H1 (cell line): ENCODE measurements around the gene SEPTIN5. TPM values are rescaled to one million over a fixed set of nuclear protein-coding genes. Genes with fewer than 3 reads are reported as not detected.

Source experiments
- CTCF ChIA-PET: fragments of 300-600 bp; sonication (Branson Sonifier 250); formaldehyde crosslinking; loops from one replicate; lab custom pipeline; 2021; ENCODE audit not compliant: partially characterized antibody; lab: Charles Lee
- POLR2A ChIA-PET: fragments of 300-600 bp; sonication (Branson Sonifier 250); formaldehyde crosslinking; loops from one replicate; lab custom pipeline; 2021; ENCODE audit warnings: inconsistent platforms; ENCODE audit not compliant: partially characterized antibody; lab: Charles Lee
- DNase-seq, 2 experiments: peaks; one replicate each; pipeline versions ENCODE4 v3.0.0 to v3.0.0-alpha.2; 2010 to 2022; ENCODE audit warnings: low spot score in 2 of 2, low read depth in 1 of 2, mixed read lengths in 1 of 2
- FAIRE-seq: peaks from 2 replicates; lab custom pipeline; 2011; peaks lifted over from hg19 to GRCh38; lab: Jason Lieb, UNC
- H2AFZ ChIP-seq: 2 replicates; pipeline ENCODE4 v1.8.1; 2012; ENCODE audit warnings: low read length, inconsistent platforms
- H2AK5ac ChIP-seq: 2 replicates; pipeline ENCODE4 v1.6.1; 2013; ENCODE audit warnings: low read depth, low read length
- H2BK120ac ChIP-seq: replicated peaks from 2 replicates; pipeline ENCODE3; 2013; ENCODE audit warnings: low read depth, low read length, inconsistent platforms
- H2BK12ac ChIP-seq: 2 replicates; pipeline ENCODE4 v1.6.1; 2013; ENCODE audit warnings: low read depth, low read length
- H2BK15ac ChIP-seq: 2 replicates; pipeline ENCODE4 v1.6.1; 2013; ENCODE audit warnings: low read length
- H2BK20ac ChIP-seq: 2 replicates; pipeline ENCODE4 v1.6.1; 2013; ENCODE audit warnings: low read length
- H2BK5ac ChIP-seq: 2 replicates; pipeline ENCODE4 v1.6.1; 2013; ENCODE audit warnings: low read depth, low read length
- H3K14ac ChIP-seq: 2 replicates; pipeline ENCODE4 v1.6.1; 2013; ENCODE audit warnings: inconsistent platforms; ENCODE audit not compliant: insufficient read length
- H3K18ac ChIP-seq: 2 replicates; pipeline ENCODE4 v1.6.1; 2013; ENCODE audit warnings: low read length; ENCODE audit errors: extremely low read depth
- H3K23ac ChIP-seq: 2 replicates; pipeline ENCODE4 v1.6.1; 2013; ENCODE audit warnings: inconsistent platforms; ENCODE audit not compliant: insufficient read length
- H3K23me2 ChIP-seq: 2 replicates; pipeline ENCODE4 v1.6.1; 2013; ENCODE audit warnings: low read depth, low read length
- H3K27ac ChIP-seq: 2 replicates; pipeline ENCODE4 v1.6.1; 2011; ENCODE audit warnings: low read depth, low read length, inconsistent platforms
- H3K27me3 ChIP-seq, 4 experiments: replicated peaks in 1 of 4; 1 replicate in 1 of 4; 2 replicates in 3 of 4; pipeline versions ENCODE4 v1.6.1 to v1.8.1; 2011 to 2013; ENCODE audit warnings: low read length in 3 of 4, mild to moderate bottlenecking in 3 of 4, inconsistent platforms in 2 of 4, mixed read lengths in 2 of 4, moderate library complexity in 1 of 4; ENCODE audit not compliant: control insufficient read depth in 3 of 4, insufficient read depth in 3 of 4; ENCODE audit errors: extremely low read depth in 1 of 4
- H3K36me3 ChIP-seq, 4 experiments: 2 replicates each; pipeline versions ENCODE4 v1.6.1 to v1.8.1; 2011 to 2013; ENCODE audit warnings: mild to moderate bottlenecking in 4 of 4, low read length in 3 of 4, moderate library complexity in 2 of 4, control low read depth in 1 of 4, inconsistent platforms in 1 of 4; ENCODE audit not compliant: insufficient read depth in 4 of 4, control insufficient read depth in 2 of 4
- H3K4ac ChIP-seq: replicated peaks from 2 replicates; pipeline ENCODE3; 2013; ENCODE audit warnings: low read length, low read depth, mixed read lengths, inconsistent platforms; ENCODE audit not compliant: insufficient read length
- H3K4me1 ChIP-seq, 4 experiments: replicated peaks in 1 of 4; 1 replicate in 1 of 4; 2 replicates in 3 of 4; pipeline versions ENCODE4 v1.6.1 to v1.8.1; 2011 to 2013; ENCODE audit warnings: low read length in 3 of 4, inconsistent platforms in 2 of 4, mixed read lengths in 1 of 4; ENCODE audit not compliant: insufficient read depth in 4 of 4, control insufficient read depth in 3 of 4
- H3K4me2 ChIP-seq, 2 experiments: 2 replicates each; pipeline versions ENCODE4 v1.6.1 to v1.8.1; 2011 to 2013; ENCODE audit warnings: low read depth in 2 of 2, low read length in 2 of 2, control low read depth in 1 of 2, inconsistent platforms in 1 of 2, mild to moderate bottlenecking in 1 of 2; ENCODE audit not compliant: insufficient read depth in 1 of 2
- H3K4me3 ChIP-seq, 4 experiments: fragments of 200-600, 300-600 bp in 1 of 4; sonication (generic), shearing (Covaris generic), sonication (Bioruptor Twin) in 1 of 4; 2 replicates each; pipeline versions ENCODE4 v1.5.1 to v1.8.1; 2011 to 2016; ENCODE audit warnings: low read length in 4 of 4, low read depth in 3 of 4, control low read depth in 2 of 4, inconsistent platforms in 2 of 4, mild to moderate bottlenecking in 2 of 4, mixed read lengths in 1 of 4, moderate library complexity in 1 of 4; ENCODE audit not compliant: insufficient read depth in 2 of 4; ENCODE audit errors: extremely low read depth in 1 of 4
- H3K56ac ChIP-seq: replicated peaks from 2 replicates; pipeline ENCODE3; 2013; ENCODE audit warnings: low read depth, mild to moderate bottlenecking, mixed read lengths, low read length, inconsistent platforms; ENCODE audit not compliant: insufficient read length
- H3K79me1 ChIP-seq: 2 replicates; pipeline ENCODE4 v1.6.1; 2013; ENCODE audit warnings: low read depth, low read length, control low read depth
- H3K79me2 ChIP-seq, 2 experiments: 2 replicates each; pipeline versions ENCODE4 v1.6.1 to v1.8.1; 2012 to 2013; ENCODE audit warnings: low read length in 2 of 2, mild to moderate bottlenecking in 2 of 2, inconsistent platforms in 1 of 2; ENCODE audit not compliant: insufficient read depth in 2 of 2, control insufficient read depth in 1 of 2
- H3K9ac ChIP-seq, 4 experiments: replicated peaks in 1 of 4; 1 replicate in 1 of 4; 2 replicates in 3 of 4; pipeline versions ENCODE4 v1.6.1 to v1.8.1; 2011 to 2013; ENCODE audit warnings: low read depth in 3 of 4, low read length in 3 of 4, control low read depth in 2 of 4, mild to moderate bottlenecking in 2 of 4, moderate library complexity in 2 of 4, inconsistent platforms in 1 of 4; ENCODE audit errors: extremely low read depth in 1 of 4
- H3K9me3 ChIP-seq, 2 experiments: 2 replicates each; pipeline versions ENCODE4 v1.6.1 to v1.8.1; 2012 to 2013; ENCODE audit warnings: mild to moderate bottlenecking in 2 of 2, moderate library complexity in 2 of 2, control low read depth in 1 of 2, inconsistent platforms in 1 of 2, low read depth in 1 of 2, low read length in 1 of 2, mixed read lengths in 1 of 2; ENCODE audit not compliant: insufficient read depth in 2 of 2
- H4K20me1 ChIP-seq, 2 experiments: replicated peaks in 1 of 2; 2 replicates each; pipeline versions ENCODE3 to v1.8.1; 2011 to 2013; ENCODE audit warnings: inconsistent platforms in 2 of 2, low read length in 2 of 2, mild to moderate bottlenecking in 1 of 2; ENCODE audit not compliant: insufficient read depth in 2 of 2, control insufficient read depth in 1 of 2
- H4K5ac ChIP-seq: 2 replicates; pipeline ENCODE4 v1.6.1; 2013; ENCODE audit warnings: low read length, low read depth, mixed read lengths, inconsistent platforms; ENCODE audit not compliant: insufficient read length
- H4K8ac ChIP-seq: 2 replicates; pipeline ENCODE4 v1.8.0; 2013; ENCODE audit warnings: mild to moderate bottlenecking, moderate library complexity, low read length, inconsistent platforms; ENCODE audit not compliant: insufficient read depth; ENCODE audit errors: extremely low read depth
- H4K91ac ChIP-seq: replicated peaks from 2 replicates; pipeline ENCODE3; 2013; ENCODE audit warnings: low read length, mixed read lengths, inconsistent platforms; ENCODE audit not compliant: insufficient read length
- CHD2 ChIP-seq: IDR thresholded peaks from 2 replicates; pipeline ENCODE4 v1.6.1; 2012; ENCODE audit warnings: low read length, improper control_type of control experiment
- EZH2 ChIP-seq: fragments of 200-600 bp; sonication (generic); IDR thresholded peaks from 2 replicates; pipeline ENCODE4 v1.7.1; 2012; ENCODE audit warnings: low read depth, mild to moderate bottlenecking, moderate library complexity, low read length, inconsistent platforms; ENCODE audit not compliant: severe bottlenecking
- JUN ChIP-seq: IDR thresholded peaks from 2 replicates; pipeline ENCODE4 v1.6.1; 2011; ENCODE audit warnings: low read depth, mild to moderate bottlenecking, improper control_type of control experiment, low read length
- MAX ChIP-seq: IDR thresholded peaks from 2 replicates; pipeline ENCODE4 v1.6.1; 2012; ENCODE audit warnings: inconsistent platforms
- RXRA ChIP-seq: IDR thresholded peaks from 2 replicates; pipeline ENCODE4 v1.6.1; 2011; ENCODE audit warnings: low read depth, mild to moderate bottlenecking, low read length, moderate library complexity; ENCODE audit not compliant: insufficient read depth
- SIRT6 ChIP-seq: IDR thresholded peaks from one replicate; pipeline ENCODE4 v1.7.1; 2012; ENCODE audit warnings: low read length, inconsistent platforms
- TAF7 ChIP-seq: optimal IDR thresholded peaks from 2 replicates; pipeline ENCODE3; 2011; ENCODE audit warnings: low read depth, mild to moderate bottlenecking, inconsistent platforms, low read length, moderate library complexity, borderline replicate concordance
- TCF12 ChIP-seq: IDR thresholded peaks from 2 replicates; pipeline ENCODE4 v1.6.1; 2011; ENCODE audit warnings: low read depth, mild to moderate bottlenecking, low read length
- WGBS, 2 experiments: shearing (Covaris generic) in 1 of 2; methylation state at CpG; one replicate each; pipeline versions ENCODE4 v1.1.6 to v1.1.7; 2013 to 2015; ENCODE audit warnings: low lambda C conversion rate in 2 of 2, mixed read lengths in 2 of 2, inconsistent platforms in 1 of 2, low coverage in 1 of 2, missing lambda C conversion rate in 1 of 2; ENCODE audit not compliant: insufficient replicate concordance in 2 of 2, insufficient coverage in 1 of 2, insufficient read length in 1 of 2; ENCODE audit errors: extremely low coverage in 1 of 2, missing lambda C conversion rate in 1 of 2; 5-methylcytosine and 5-hydroxymethylcytosine counted together
- polyA plus RNA-seq, 7 experiments: library from polyadenylated mRNA; depleted of rRNA in 3 of 7; stranded (reverse) in 5 of 7; unstranded in 2 of 7; fragments of >200 nt in 5 of 7; fragments of 200-250 nt in 2 of 7; gene quantifications; 1 replicate in 5 of 7; 2 replicates in 1 of 7; 4 replicates in 1 of 7; pipeline versions ENCODE4 v1.2.1 to v1.2.3, GENCODE V29; 2011 to 2013; ENCODE audit warnings: missing spikeins in 2 of 7, mixed read lengths in 2 of 7
- total RNA-seq: library from RNA; stranded (reverse); fragmentation: NEBNext Ultra II Directional; extraction: Animal tissue kit (Norgen Biotek cat#: 25700); gene quantifications from 2 replicates; pipeline ENCODE4 v1.2.1, GENCODE V29; 2021
- TF ChIP-seq, protein P1 (sequence below): IDR thresholded peaks from 2 replicates; pipeline ENCODE4 v1.6.1; 2011; ENCODE audit warnings: low read length, improper control_type of control experiment

SEPTIN5 gene
- total and polyA plus RNA-seq, 2 of the 8 experiments (the other 6 are each of a cell fraction or from before 2014, with no cell fraction given), result 6.0 to 8.6 TPM

DNA sequence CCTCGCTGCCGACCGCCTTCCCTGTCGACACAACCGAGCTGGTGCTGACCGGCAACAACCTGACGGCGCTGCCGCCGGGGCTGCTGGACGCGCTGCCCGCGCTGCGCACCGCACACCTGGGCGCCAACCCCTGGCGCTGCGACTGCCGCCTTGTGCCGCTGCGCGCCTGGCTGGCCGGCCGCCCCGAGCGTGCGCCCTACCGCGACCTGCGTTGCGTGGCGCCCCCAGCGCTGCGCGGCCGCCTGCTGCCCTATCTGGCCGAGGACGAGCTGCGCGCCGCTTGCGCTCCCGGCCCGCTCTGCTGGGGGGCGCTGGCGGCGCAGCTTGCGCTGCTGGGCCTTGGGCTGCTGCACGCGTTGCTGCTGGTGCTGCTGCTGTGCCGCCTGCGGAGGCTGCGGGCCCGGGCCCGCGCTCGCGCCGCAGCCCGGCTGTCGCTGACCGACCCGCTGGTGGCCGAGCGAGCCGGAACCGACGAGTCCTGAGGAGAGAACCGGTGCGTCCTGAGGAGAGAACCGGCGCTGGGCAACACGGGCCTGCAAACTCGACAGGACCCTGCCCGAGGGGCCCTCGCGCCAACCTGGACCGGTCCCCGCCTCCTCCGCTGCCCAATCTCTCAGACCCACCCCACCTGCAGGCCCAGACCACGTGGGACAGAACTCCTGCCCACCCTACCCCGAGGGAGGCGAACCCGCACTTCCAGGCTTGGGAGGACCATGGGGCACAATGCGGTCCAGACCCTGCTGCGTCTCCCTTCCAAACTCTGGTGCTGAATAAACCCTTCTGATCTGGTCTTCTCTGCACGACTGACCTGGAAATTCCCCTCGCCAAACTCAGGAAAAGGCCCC, 9.9 kb downstream of the SEPTIN5 start:
- Histone ChIP-seq H4K91ac (no peak overlapping the region), H3K4me1 (peaks cover 0 to 33% (median 20%) of the 10 kb centered on the region in 4 experiments; a peak in 6 of 7 replicates), H3K79me2 (no peaks in the 10 kb centered on the region), H3K9me3 (no peaks in the 10 kb centered on the region), H2BK5ac (no peak overlapping the region), H3K36me3 (peaks cover 0 to 5% (median 0%) of the 10 kb centered on the region in 4 experiments; a peak in 1 of 8 replicates), H3K79me1 (no peaks in the 10 kb centered on the region), H2AK5ac (no peak overlapping the region), H2BK20ac (no peak overlapping the region), H3K18ac (peak overlapping the region; percentile 52; the same call in 1 of the 2 replicates), H4K5ac (no peak overlapping the region), H2BK12ac (peak overlapping the region; percentile 50; the same call in 1 of the 2 replicates), H3K27me3 (peaks cover 80 to 100% (median 97%) of the 10 kb centered on the region in 4 experiments), H3K4me3 (peak overlapping the region in 3 of 4 experiments; percentile 25 to 55 (median 32); a peak in 5 of 8 replicates), H3K27ac (no peak overlapping the region), H3K14ac (no peak overlapping the region), H4K20me1 (peaks cover 15 to 32% of the 10 kb centered on the region in 2 experiments), H2BK120ac (no peak overlapping the region), H3K4ac (no peak overlapping the region), H4K8ac (peak overlapping the region; percentile 88; the same call in 1 of the 2 replicates), H3K56ac (no peak overlapping the region), H2AFZ (no peak overlapping the region), H3K4me2 (peak overlapping the region; percentile 74 to 87), H3K9ac (no peak overlapping the region; a peak in 1 of 7 replicates), H2BK15ac (0 out of 2 replicates have a peak overlapping the region, but pooled peaks have one; percentile 92), H3K23me2 (peaks cover 18% of the 10 kb centered on the region; the same call in 1 of the 2 replicates), H3K23ac (no peak overlapping the region)
- ChIA-PET POLR2A (interaction anchor here (0.9 to 1.4 kb wide), 7 partner anchors 24 to 95 kb away, joined by 3 to 7 read pairs (median 3); no protein-coding TSS in a partner anchor), CTCF (interaction anchor here (0.6 to 3.1 kb wide), 35 partner anchors 9 to 281 kb away, joined by 3 to 16 read pairs (median 3); no protein-coding TSS in a partner anchor)
- peak in 1 of 2 experiments; percentile 79 for DNase-seq
- WGBS, 2 experiments, result 6% methylated on average over 58 of the region's 89 CpGs; no CpG with 5 or more reads in 1 of the 2 experiments
- no peak for FAIRE-seq
- TF ChIP-seq, protein P1, sequence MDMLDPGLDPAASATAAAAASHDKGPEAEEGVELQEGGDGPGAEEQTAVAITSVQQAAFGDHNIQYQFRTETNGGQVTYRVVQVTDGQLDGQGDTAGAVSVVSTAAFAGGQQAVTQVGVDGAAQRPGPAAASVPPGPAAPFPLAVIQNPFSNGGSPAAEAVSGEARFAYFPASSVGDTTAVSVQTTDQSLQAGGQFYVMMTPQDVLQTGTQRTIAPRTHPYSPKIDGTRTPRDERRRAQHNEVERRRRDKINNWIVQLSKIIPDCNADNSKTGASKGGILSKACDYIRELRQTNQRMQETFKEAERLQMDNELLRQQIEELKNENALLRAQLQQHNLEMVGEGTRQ, result no peak
- peak; percentile 5 for TF ChIP-seq TAF7
- TF ChIP-seq JUN, result no peak
- no peak for TF ChIP-seq SIRT6
- 0 out of 2 replicates have a peak, but pooled peaks have one; percentile 18 for TF ChIP-seq TCF12
- TF ChIP-seq RXRA, result no peak
- no peak for TF ChIP-seq CHD2
- peak; percentile 73 for TF ChIP-seq EZH2
- TF ChIP-seq MAX, result 0 out of 2 replicates have a peak, but pooled peaks have one; percentile 2
